ENCODE measurements around the gene GNB1L.

GRCh38 chr22:19802894-19803735, 51.6 kb downstream of the GNB1L start:
- TF ChIP-seq, protein P1, sequence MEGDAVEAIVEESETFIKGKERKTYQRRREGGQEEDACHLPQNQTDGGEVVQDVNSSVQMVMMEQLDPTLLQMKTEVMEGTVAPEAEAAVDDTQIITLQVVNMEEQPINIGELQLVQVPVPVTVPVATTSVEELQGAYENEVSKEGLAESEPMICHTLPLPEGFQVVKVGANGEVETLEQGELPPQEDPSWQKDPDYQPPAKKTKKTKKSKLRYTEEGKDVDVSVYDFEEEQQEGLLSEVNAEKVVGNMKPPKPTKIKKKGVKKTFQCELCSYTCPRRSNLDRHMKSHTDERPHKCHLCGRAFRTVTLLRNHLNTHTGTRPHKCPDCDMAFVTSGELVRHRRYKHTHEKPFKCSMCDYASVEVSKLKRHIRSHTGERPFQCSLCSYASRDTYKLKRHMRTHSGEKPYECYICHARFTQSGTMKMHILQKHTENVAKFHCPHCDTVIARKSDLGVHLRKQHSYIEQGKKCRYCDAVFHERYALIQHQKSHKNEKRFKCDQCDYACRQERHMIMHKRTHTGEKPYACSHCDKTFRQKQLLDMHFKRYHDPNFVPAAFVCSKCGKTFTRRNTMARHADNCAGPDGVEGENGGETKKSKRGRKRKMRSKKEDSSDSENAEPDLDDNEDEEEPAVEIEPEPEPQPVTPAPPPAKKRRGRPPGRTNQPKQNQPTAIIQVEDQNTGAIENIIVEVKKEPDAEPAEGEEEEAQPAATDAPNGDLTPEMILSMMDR (conservative IDR thresholded peaks at IDR 0.05 in 1 of 2, IDR thresholded peaks at IDR 0.05 in 1 of 2; ENCODE audit: extremely low read depth in 1 of 2, insufficient read depth in 1 of 2, low read depth in 1 of 2, low read length in 2 of 2) = no peak
- no peak for TF ChIP-seq EZH2 (IDR thresholded peaks at IDR 0.05; ENCODE audit: borderline replicate concordance, low read length)
